ENCODE measurements around the gene SLC2A11.

DNA sequence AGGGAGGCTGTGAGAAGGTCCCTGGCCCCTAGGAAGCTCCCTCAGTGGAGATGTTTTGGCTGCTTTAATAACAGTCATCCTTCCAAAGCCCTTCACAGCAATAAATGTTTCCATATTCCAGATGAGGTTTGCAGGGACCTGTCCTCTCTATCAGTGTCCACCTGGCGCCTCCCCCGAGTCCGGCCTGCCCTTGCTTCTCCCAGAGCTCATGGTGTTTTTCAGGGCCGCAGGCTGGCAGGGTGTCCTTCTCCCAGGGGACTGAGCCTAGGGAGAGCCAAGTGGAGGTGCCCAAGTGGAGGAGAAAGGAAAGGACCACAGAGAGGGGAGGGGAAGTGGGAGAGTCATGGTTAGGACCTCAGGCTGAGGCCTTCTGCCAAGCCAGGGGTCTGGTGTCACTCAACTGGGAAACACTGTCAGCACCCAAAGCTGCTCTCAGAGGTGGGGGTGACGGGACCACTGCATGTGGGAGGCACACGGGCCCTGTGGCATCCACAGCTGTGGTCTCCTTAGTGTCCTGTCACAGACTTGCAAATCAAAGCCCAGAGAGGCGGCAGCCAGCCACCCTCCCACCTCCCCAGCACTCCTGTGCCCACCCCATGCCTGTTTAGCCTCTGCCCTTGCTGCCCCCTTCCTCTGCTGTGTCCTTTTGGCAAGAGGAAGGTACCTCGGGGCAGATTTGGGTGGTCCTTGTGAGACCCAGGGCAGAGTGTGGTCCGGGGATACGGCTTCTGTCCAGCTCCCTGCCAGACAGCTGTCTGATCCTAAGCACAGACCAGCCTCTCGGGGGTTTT lies 25.3 kb upstream of the SLC2A11 start:
- TF ChIP-seq, protein P1, sequence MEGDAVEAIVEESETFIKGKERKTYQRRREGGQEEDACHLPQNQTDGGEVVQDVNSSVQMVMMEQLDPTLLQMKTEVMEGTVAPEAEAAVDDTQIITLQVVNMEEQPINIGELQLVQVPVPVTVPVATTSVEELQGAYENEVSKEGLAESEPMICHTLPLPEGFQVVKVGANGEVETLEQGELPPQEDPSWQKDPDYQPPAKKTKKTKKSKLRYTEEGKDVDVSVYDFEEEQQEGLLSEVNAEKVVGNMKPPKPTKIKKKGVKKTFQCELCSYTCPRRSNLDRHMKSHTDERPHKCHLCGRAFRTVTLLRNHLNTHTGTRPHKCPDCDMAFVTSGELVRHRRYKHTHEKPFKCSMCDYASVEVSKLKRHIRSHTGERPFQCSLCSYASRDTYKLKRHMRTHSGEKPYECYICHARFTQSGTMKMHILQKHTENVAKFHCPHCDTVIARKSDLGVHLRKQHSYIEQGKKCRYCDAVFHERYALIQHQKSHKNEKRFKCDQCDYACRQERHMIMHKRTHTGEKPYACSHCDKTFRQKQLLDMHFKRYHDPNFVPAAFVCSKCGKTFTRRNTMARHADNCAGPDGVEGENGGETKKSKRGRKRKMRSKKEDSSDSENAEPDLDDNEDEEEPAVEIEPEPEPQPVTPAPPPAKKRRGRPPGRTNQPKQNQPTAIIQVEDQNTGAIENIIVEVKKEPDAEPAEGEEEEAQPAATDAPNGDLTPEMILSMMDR (IDR thresholded peaks at IDR 0.05): no peak
- TF ChIP-seq POLR2A (IDR thresholded peaks at IDR 0.05): no peak

Data from suprapubic skin (tissue), 3 donors.